Activated B cell treated with CpG ODN at 0.5 μM for 24 hours (primary cell): ENCODE results near the gene SLC40A1. TPM values are rescaled to one million over a fixed set of nuclear protein-coding genes. Genes with fewer than 3 reads are reported as not detected.

Experiments
- ATAC-seq: fragments of 200-7000 bp; cut with Tn5 transposase; one replicate; pipeline ENCODE4 v1.10.0; 2021; ENCODE audit warnings: low read depth, mild to moderate bottlenecking, moderate library complexity
- CTCF ChIA-PET: fragments of 350-600 bp; sonication (Branson Sonifier 250); formaldehyde crosslinking; loops from one replicate; lab custom pipeline; 2021; ENCODE audit warnings: antibody characterized with exemption; lab: Charles Lee
- POLR2A ChIA-PET: fragments of 350-600 bp; sonication (Branson Sonifier 250); formaldehyde crosslinking; loops from one replicate; lab custom pipeline; 2021; ENCODE audit warnings: antibody characterized with exemption; lab: Charles Lee
- DNase-seq: peaks from one replicate; pipeline ENCODE4 v3.0.0; 2022
- H3K27ac Mint-ChIP-seq: one replicate; pipeline ENCODE4 v1.8.0; 2020; ENCODE audit warnings: mixed read lengths
- H3K27me3 Mint-ChIP-seq: one replicate; pipeline ENCODE4 v1.8.0; 2021; ENCODE audit warnings: mixed read lengths
- H3K36me3 Mint-ChIP-seq: one replicate; pipeline ENCODE4 v1.8.0; 2021; ENCODE audit warnings: low read depth, mixed read lengths
- H3K4me1 Mint-ChIP-seq: one replicate; pipeline ENCODE4 v1.8.0; 2021; ENCODE audit warnings: mixed read lengths
- H3K4me3 Mint-ChIP-seq: one replicate; pipeline ENCODE4 v1.8.0; 2020; ENCODE audit warnings: mild to moderate bottlenecking, mixed read lengths
- H3K9me3 Mint-ChIP-seq: one replicate; pipeline ENCODE4 v1.8.0; 2020; ENCODE audit warnings: mixed read lengths
- CTCF ChIP-seq: fragments of 200-600 bp; IDR thresholded peaks from one replicate; pipeline ENCODE4 v1.8.0; 2022; ENCODE audit warnings: antibody characterized with exemption, mild to moderate bottlenecking
- intact Hi-C: fragments of 100-400 bp; cut with micrococcal nuclease; formaldehyde crosslinking; loops from one replicate; pipeline ENCODE4 v1.15.1; 2024
- total RNA-seq: library from RNA; stranded (reverse); gene quantifications from 2 replicates; pipeline ENCODE4 v1.2.3, GENCODE V29; 2022

SLC40A1 gene
- total RNA-seq, 1 donor from 2014 or later, result 0.20 TPM

GRCh38 chr2:189556526-189556925 lies 24.1 kb downstream of the SLC40A1 start:
- ChIA-PET POLR2A (no interaction called here), CTCF (no interaction called here)
- DNase-seq (no peak), ATAC-seq (no peak)
- intact Hi-C loops, result no loop called here
- no peak overlapping the region for H3K4me3 Mint-ChIP-seq
- peaks cover 6% of the 10 kb centered on the region for H3K27me3 Mint-ChIP-seq
- TF ChIP-seq CTCF, result no peak
- H3K27ac Mint-ChIP-seq, result no peak overlapping the region
- H3K36me3 Mint-ChIP-seq, result no peaks in the 10 kb centered on the region
- H3K4me1 Mint-ChIP-seq, result peaks cover 2% of the 10 kb centered on the region
- no peaks in the 10 kb centered on the region for H3K9me3 Mint-ChIP-seq

- CTCF ChIA-PET, result no interaction called here
- Mint-ChIP-seq H3K9me3 (no peaks in the 10 kb centered on the region), H3K27me3 (peaks cover 6% of the 10 kb centered on the region), H3K4me1 (peaks cover 2% of the 10 kb centered on the region), H3K27ac (no peak overlapping the region), H3K36me3 (no peaks in the 10 kb centered on the region), H3K4me3 (no peak overlapping the region)
- intact Hi-C loops, result no loop called here
- TF ChIP-seq CTCF, result no peak
- DNase-seq (no peak), ATAC-seq (no peak)
- POLR2A ChIA-PET, result no interaction called here
Measured at GRCh38 chr2:189555232-189555631, 25.4 kb downstream of the SLC40A1 start.

GRCh38 chr2:189553504-189554088 lies 27.0 kb downstream of the SLC40A1 start:
- no peak for DNase-seq
- H3K36me3 Mint-ChIP-seq, result no peaks in the 10 kb centered on the region
- peaks cover 6% of the 10 kb centered on the region for H3K27me3 Mint-ChIP-seq
- H3K4me1 Mint-ChIP-seq, result no peaks in the 10 kb centered on the region
- H3K4me3 Mint-ChIP-seq, result no peak overlapping the region
- no peak for TF ChIP-seq CTCF
- ChIA-PET POLR2A (no interaction called here), CTCF (no interaction called here)
- H3K9me3 Mint-ChIP-seq, result no peaks in the 10 kb centered on the region
- H3K27ac Mint-ChIP-seq, result no peak overlapping the region
- intact Hi-C loops, result no loop called here
- ATAC-seq, result no peak

DNA sequence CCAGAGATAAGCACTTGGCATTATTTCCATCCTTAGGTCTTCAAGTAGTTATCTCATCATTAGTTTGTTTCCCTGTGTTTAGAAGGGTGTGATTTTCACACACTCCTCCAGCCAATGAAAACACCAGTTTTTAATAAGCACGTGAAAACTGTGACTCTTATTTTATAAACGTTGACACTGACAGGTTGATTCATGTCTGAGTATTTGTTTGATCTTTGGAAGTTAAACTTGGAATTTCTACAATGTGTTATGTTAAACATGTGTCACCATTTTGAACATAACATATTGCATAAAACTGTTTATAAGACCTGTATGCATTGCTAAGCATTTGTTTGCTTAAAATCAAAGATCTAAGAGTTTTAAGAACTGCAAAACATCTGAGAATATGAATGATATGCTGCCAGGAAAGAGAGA lies 27.6 kb downstream of the SLC40A1 start:
- H3K27ac Mint-ChIP-seq, result no peak overlapping the region
- H3K4me3 Mint-ChIP-seq, result no peak overlapping the region
- no peaks in the 10 kb centered on the region for H3K4me1 Mint-ChIP-seq
- POLR2A ChIA-PET, result no interaction called here
- intact Hi-C loops, result no loop called here
- H3K27me3 Mint-ChIP-seq, result peaks cover 3% of the 10 kb centered on the region
- TF ChIP-seq CTCF, result no peak
- no peaks in the 10 kb centered on the region for H3K36me3 Mint-ChIP-seq
- CTCF ChIA-PET, result no interaction called here
- no peak for ATAC-seq
- H3K9me3 Mint-ChIP-seq, result no peaks in the 10 kb centered on the region
- no peak for DNase-seq

- ChIA-PET CTCF (no interaction called here), POLR2A (no interaction called here)
- DNase-seq, result no peak
- no peak overlapping the region for H3K4me3 Mint-ChIP-seq
- no peaks in the 10 kb centered on the region for H3K36me3 Mint-ChIP-seq
- no peaks in the 10 kb centered on the region for H3K9me3 Mint-ChIP-seq
- H3K27me3 Mint-ChIP-seq, result peaks cover 3% of the 10 kb centered on the region
- no peak for TF ChIP-seq CTCF
- no peak for ATAC-seq
- H3K27ac Mint-ChIP-seq, result no peak overlapping the region
- intact Hi-C loops, result no loop called here
- H3K4me1 Mint-ChIP-seq, result no peaks in the 10 kb centered on the region
Measured at GRCh38 chr2:189552334-189552990, 28.1 kb downstream of the SLC40A1 start.
